Stimulated activated CD8-positive, alpha-beta memory T cell treated with anti-CD3 and anti-CD28 coated beads, Interleukin-12 subunit alpha, Interleukin-12 subunit beta, amount 100 ng/mL, for 24 hours (primary cell): ENCODE data around the gene GFRAL.

Experiments
- DNase-seq: peaks from one replicate; pipeline ENCODE4 v3.0.0-alpha.2; 2020; ENCODE audit errors: extremely low read depth

Gene GFRAL

GRCh38 chr6:55433446-55434130, 106.3 kb downstream of the GFRAL start:
- no peak for DNase-seq

GRCh38 chr6:55437141-55437540, 109.9 kb downstream of the GFRAL start:
- DNase-seq, result no peak

GRCh38 chr6:55438203-55438602, 110.9 kb downstream of the GFRAL start:
- DNase-seq, result no peak

GRCh38 chr6:55443238-55444134, 116.2 kb downstream of the GFRAL start:
- DNase-seq, result no peak

GRCh38 chr6:55445648-55446204, 118.5 kb downstream of the GFRAL start:
- DNase-seq, result no peak

- DNase-seq, result no peak
Observed at GRCh38 chr6:55447891-55448290, 120.6 kb downstream of the GFRAL start.

GRCh38 chr6:55448451-55448850, 121.2 kb downstream of the GFRAL start:
- DNase-seq, result no peak

GRCh38 chr6:55449225-55449624, 122.0 kb downstream of the GFRAL start:
- DNase-seq, result no peak

- DNase-seq, result no peak
Observed at GRCh38 chr6:55450005-55450404, 122.7 kb downstream of the GFRAL start.
